Erythroblast (primary cell): Measurements from ENCODE around the gene WFDC8.

ENCODE experiments used
- GATA1 ChIP-seq: IDR thresholded peaks from 2 replicates; pipeline ENCODE4 v1.6.1; 2011; ENCODE audit warnings: low read depth, mild to moderate bottlenecking, control low read depth, low read length, moderate library complexity
- POLR2A ChIP-seq: IDR thresholded peaks from 2 replicates; pipeline ENCODE4 v1.6.1; 2011; ENCODE audit warnings: mild to moderate bottlenecking, low read length

DNA sequence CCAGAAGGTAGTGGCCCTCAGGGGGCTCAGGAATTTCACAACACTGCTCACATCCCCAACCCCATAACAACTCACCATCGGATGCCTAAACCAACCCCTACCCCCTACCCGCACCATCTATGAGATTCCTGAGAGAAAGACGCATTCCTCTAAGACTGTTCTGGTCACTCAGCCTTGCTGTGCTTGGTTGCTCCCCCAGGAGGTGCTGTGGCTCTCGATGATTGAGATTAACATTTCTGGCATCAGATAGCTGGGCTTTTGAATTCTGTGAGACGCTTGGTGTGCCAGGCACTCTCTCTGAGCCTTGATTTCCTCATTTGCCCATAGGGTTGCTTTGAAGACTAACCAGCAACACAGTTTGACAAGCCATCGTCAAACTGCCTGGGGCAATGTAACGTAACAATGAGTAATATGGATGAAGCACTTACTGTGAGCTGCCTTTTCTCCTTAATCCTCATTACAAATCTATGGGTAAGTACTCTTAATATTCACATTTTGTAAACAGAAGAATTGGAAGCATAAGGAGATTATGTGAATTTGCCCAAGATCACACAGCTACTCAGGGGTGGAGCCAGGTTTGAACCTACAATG lies 40.8 kb downstream of the WFDC8 start:
- TF ChIP-seq POLR2A (no peak), GATA1 (no peak)
